Adipocyte (in vitro differentiated cells): ENCODE data around the gene INPP5F.
"Not testable (repeated sequence)": the region's sequence is repeated elsewhere in the genome, so short reads cannot be mapped to it uniquely, and the experiment has no call there.

ENCODE experiments used
- DNase-seq: peaks from one replicate; pipeline ENCODE4 v3.0.0-alpha.2; 2015; ENCODE audit warnings: low read depth
- H3K27me3 ChIP-seq: replicated peaks from 2 replicates; pipeline ENCODE4 v1.7.0; 2013; ENCODE audit warnings: mild to moderate bottlenecking, low read length, moderate library complexity; ENCODE audit not compliant: control insufficient read depth, insufficient read depth
- H3K36me3 ChIP-seq: 2 replicates; pipeline ENCODE4 v1.7.0; 2013; ENCODE audit warnings: low read length, mild to moderate bottlenecking, moderate library complexity; ENCODE audit not compliant: control insufficient read depth, insufficient read depth, severe bottlenecking
- H3K4me1 ChIP-seq: 2 replicates; pipeline ENCODE4 v1.7.0; 2013; ENCODE audit warnings: mild to moderate bottlenecking, low read length, moderate library complexity; ENCODE audit not compliant: control insufficient read depth, insufficient read depth
- H3K4me3 ChIP-seq: 2 replicates; pipeline ENCODE4 v1.7.0; 2013; ENCODE audit warnings: mild to moderate bottlenecking, low read length, moderate library complexity
- H3K9ac ChIP-seq: 2 replicates; pipeline ENCODE4 v1.7.0; 2013; ENCODE audit warnings: mild to moderate bottlenecking, low read length, moderate library complexity
- H3K9me3 ChIP-seq: 2 replicates; pipeline ENCODE4 v1.7.0; 2013; ENCODE audit warnings: mild to moderate bottlenecking, low read length, moderate library complexity; ENCODE audit not compliant: control insufficient read depth

Gene INPP5F

DNA sequence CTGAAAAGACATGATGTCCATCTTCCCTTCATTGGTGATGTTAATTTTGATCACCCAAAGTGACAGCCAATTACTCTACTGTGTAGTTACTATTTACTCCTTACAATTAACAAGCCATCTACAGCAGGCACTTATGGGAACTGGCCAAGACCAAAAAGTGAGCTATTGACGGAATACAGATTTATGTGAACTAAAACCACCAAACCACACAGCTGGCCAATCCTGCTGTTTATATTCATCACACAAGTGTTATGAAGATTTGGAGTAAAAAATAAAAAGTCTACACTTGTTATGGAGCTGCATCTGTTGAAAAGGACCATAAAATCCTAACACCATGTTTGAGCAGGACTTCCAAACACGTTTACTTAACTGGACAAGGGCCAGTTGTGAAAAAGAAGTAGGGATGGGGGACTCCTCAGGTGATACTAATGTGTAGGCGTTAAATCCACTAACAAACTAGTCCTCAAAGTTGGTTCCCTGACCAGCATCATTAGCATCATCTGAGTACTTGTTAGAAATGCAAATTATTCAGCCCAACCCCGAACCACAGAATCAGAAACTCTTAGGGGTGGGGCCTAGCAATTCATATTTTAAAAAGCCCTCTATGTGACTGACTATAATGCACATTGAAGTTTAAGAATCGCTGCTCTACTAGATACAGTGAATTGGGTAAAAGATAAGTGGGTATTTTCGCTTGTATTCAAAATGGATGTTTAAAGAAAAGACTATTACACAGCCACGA is 135.2 kb downstream of the INPP5F start:
- no peaks in the 10 kb centered on the region for H3K9me3 ChIP-seq
- DNase-seq, result no peak
- H3K9ac ChIP-seq, result no peak overlapping the region
- H3K4me3 ChIP-seq, result no peak overlapping the region
- peaks cover 18% of the 10 kb centered on the region for H3K4me1 ChIP-seq
- peaks cover 19% of the 10 kb centered on the region for H3K36me3 ChIP-seq
- H3K27me3 ChIP-seq, result no peaks in the 10 kb centered on the region

DNA sequence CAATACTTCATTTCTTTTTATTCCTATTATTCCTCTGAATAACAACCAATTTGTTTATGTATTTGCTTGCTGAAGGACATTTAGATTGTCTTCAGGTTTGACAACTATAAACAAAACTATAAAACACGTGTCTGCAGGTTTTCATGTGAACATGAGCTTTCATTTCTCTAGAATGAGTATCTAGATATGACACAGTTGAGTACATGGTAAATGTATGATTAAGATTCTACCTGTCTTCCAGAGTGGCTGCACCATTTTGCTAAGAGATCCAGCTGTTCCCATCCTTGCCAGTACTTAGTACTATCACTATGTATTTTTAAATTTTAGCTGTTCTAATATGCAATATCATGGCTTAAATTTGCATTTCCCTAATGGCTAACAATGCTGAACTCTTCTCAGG is 136.7 kb downstream of the INPP5F start:
- no peak overlapping the region for H3K4me3 ChIP-seq
- H3K4me1 ChIP-seq, result peaks cover 17% of the 10 kb centered on the region
- DNase-seq, result no peak
- H3K9ac ChIP-seq, result no peak overlapping the region
- no peaks in the 10 kb centered on the region for H3K9me3 ChIP-seq
- no peaks in the 10 kb centered on the region for H3K27me3 ChIP-seq
- H3K36me3 ChIP-seq, result peaks cover 4% of the 10 kb centered on the region

DNA sequence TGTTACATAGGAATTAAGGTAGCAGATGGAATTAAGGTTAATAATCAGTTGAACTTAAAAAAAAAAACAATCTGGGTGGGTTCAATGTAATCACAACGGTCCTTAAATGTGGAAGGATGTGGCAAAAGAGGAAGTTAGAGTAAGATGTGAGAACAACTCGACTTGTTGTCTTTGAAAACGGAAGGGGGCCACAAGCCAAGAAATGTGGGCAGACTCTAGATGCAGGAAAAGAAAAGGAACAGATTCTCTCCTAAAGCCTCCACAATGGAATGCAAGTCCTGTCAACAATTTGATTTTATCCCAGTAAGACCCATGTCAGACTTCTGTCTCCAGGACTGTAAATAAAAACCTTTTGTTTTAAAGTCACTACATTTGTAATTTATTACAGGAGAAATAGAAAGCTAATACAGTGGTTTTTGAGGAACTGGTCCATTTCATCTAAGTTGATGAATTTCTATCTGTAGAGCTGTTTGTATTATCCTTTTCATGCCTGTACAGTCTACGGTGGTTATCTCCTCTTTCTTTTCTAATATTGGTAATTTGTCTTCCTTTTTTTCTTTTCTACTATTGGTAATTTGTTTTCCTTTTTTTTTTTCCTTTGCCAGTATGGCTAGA is 138.2 kb downstream of the INPP5F start:
- Histone ChIP-seq H3K36me3 (no peaks in the 10 kb centered on the region), H3K4me3 (no peak overlapping the region), H3K4me1 (peaks cover 10% of the 10 kb centered on the region), H3K9me3 (no peaks in the 10 kb centered on the region), H3K27me3 (no peaks in the 10 kb centered on the region), H3K9ac (no peak overlapping the region)
- DNase-seq, result no peak

DNA sequence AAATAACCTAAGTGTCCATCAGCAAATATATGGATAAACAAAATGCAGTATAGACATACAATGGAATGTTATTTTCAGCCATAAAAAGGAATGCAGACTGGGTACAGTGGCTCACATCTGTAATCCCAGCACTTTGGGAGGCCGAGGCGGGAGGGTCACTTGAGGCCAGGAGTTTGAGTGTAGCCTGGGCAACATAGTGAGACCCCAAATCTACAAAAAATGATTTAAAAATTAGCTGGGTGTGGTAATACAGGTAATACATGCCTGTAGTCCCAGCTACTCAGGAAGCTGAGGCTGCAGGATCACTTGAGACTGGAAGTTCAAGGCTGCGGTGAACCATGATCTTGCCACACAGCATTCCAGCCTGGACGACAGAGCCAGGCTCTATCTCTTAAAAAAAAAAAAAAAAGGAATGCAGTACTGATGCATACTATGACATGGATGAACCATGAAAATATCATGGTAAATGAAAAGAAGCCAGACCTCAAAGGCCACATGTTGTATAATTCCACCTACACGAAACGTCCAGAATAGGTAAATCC is 139.9 kb downstream of the INPP5F start:
- Histone ChIP-seq H3K27me3 (no peaks in the 10 kb centered on the region), H3K36me3 (no peaks in the 10 kb centered on the region), H3K9ac (no peak overlapping the region), H3K9me3 (no peaks in the 10 kb centered on the region), H3K4me3 (no peak overlapping the region), H3K4me1 (peaks cover 10% of the 10 kb centered on the region)
- no peak for DNase-seq

DNA sequence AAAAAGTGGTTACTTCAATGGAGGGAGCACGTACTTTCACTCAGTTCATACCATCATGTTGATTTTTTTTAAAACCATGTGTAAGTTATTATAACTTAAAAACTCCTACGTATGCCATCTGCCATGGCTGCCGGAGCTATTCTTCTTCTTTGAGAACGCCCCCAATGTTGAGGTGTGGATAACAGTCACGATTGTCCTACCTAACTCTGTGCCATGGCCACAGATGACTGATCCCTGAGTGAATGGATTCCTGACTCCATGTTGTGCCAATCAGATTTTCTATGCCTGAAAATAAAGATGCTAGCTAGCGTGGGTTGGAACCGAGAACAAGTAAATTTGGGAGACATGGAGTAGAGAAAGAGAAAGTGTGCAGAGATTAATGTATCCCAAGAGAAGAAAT is 141.5 kb downstream of the INPP5F start:
- Histone ChIP-seq H3K9ac (peak overlapping the region; percentile 1), H3K4me1 (peaks cover 18% of the 10 kb centered on the region), H3K27me3 (no peaks in the 10 kb centered on the region), H3K36me3 (no peaks in the 10 kb centered on the region), H3K9me3 (no peaks in the 10 kb centered on the region), H3K4me3 (peak overlapping the region; percentile 77)
- no peak for DNase-seq

- not testable (repeated sequence) for H3K9ac ChIP-seq, DNase-seq, H3K36me3 ChIP-seq, H3K9me3 ChIP-seq, H3K4me3 ChIP-seq, H3K27me3 ChIP-seq
- H3K4me1 ChIP-seq, result peaks cover 25% of the 10 kb centered on the region
Measured at GRCh38 chr10:119869398-119869797, 143.5 kb downstream of the INPP5F start.

DNA sequence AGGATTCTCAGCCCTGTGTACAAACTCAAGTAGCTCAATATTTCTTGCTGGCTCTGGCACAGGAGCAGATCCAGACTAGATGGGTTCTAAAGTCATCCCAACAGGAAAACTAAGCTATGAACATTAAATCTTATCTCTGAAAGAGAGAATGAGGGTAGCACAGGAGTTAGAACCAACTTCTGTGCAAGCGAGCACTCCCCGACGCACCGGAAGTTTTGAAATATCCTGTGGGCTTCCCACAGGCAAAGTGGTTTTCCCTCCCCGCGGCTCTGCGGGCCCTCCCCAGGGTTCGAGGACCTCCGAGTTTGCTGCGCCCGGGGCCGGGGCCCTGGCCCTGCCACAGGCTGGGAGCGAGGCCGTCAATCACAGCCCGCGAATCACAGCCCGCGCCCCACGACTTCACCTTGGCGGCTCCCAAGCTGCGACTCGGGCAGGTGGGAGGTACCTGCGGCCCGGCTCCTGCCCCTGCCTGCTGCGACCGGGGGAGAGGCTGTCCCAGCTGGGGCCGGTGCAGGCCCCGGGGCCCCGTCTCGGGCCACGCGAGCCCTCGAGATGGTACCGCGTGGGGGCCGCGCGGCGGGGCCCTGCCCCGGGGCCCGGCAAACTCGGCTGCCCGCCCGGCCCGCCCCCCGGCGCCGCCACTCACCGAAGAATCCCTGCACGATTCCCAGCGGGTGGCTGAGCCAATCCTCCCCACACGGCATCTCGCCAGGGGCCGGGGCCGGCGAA is 146.2 kb downstream of the INPP5F start:
- Histone ChIP-seq H3K27me3 (no peaks in the 10 kb centered on the region), H3K9me3 (no peaks in the 10 kb centered on the region), H3K9ac (peak overlapping the region; percentile 98), H3K4me1 (peaks cover 25% of the 10 kb centered on the region), H3K36me3 (no peaks in the 10 kb centered on the region), H3K4me3 (peak overlapping the region; percentile 92)
- DNase-seq, result peak; percentile 73

DNA sequence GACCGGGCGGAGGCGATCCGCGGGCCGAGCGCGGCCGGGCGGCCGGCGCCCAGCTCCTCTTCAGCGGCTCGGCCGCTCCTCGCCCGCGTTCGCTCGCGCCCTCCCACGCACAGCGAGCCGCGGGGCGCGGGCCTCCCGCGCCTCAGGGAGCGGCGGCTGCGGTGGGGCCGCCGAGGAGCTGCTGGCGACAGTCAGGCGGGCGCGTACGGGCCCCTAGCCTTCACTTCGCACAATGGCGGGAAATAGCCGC is 146.7 kb downstream of the INPP5F start, which contains the start of gene MCMBP:
TSS of gene MCMBP (minus strand) at position 234 of the 250 bp plus-strand sequence. CDS start 259 bp downstream, outside the sequence.
- Histone ChIP-seq H3K27me3 (no peaks in the 10 kb centered on the region), H3K9me3 (no peaks in the 10 kb centered on the region), H3K4me1 (peaks cover 21% of the 10 kb centered on the region), H3K36me3 (no peaks in the 10 kb centered on the region), H3K9ac (peak within 1 kb of the TSS; percentile 98), H3K4me3 (peak within 1 kb of the TSS; percentile 92)
- DNase-seq, result no peak

- Histone ChIP-seq H3K36me3 (no peaks in the 10 kb centered on the region), H3K9ac (peak overlapping the region; percentile 98), H3K4me1 (peaks cover 18% of the 10 kb centered on the region), H3K27me3 (no peaks in the 10 kb centered on the region), H3K4me3 (peak overlapping the region; percentile 92), H3K9me3 (no peaks in the 10 kb centered on the region)
- peak; percentile 93 for DNase-seq
Measured at GRCh38 chr10:119872860-119873681, 147.2 kb downstream of the INPP5F start.

DNA sequence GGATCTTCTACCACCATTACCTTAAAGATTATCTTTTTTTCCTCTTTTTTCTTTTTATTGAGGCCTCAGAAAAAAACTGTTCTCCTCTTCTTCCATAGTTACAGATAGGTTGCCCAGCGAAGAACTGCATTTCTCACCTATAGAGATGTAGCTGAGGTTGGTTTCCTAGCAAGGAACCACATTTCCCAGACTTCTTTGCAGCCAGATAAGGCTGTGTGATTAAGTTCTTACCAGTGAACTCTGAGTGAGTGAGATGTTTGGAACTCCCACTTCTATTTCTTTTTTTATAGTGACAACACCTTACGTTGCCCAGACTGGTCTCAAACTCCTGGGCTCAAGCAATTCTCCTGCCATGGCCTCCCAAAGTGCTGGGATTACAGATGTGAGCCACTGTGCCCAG is 152.7 kb downstream of the INPP5F start:
- no peak overlapping the region for H3K4me3 ChIP-seq
- H3K9me3 ChIP-seq, result no peaks in the 10 kb centered on the region
- H3K36me3 ChIP-seq, result no peaks in the 10 kb centered on the region
- no peak overlapping the region for H3K9ac ChIP-seq
- no peak for DNase-seq
- H3K27me3 ChIP-seq, result no peaks in the 10 kb centered on the region
- H3K4me1 ChIP-seq, result peaks cover 6% of the 10 kb centered on the region
